ENCODE measurements around the gene SLC13A3.

Gene SLC13A3

GRCh38 chr20:46539113-46539512 is 112.1 kb downstream of the SLC13A3 start:
- DNase-seq (no peak), ATAC-seq (replicated peaks) (no peak)
- Mint-ChIP-seq H3K36me3 (ENCODE audit: insufficient read depth) (no peaks in the 10 kb centered on the region), H3K4me1 (ENCODE audit: low read depth in 2 of 2) (no peaks in the 10 kb centered on the region), H3K9me3 (no peaks in the 10 kb centered on the region), H3K27me3 (peaks cover 17 to 32% of the 10 kb centered on the region in 2 donors), H3K27ac (no peak overlapping the region), H3K4me3 (no peak overlapping the region)

GRCh38 chr20:46530640-46531039 is 120.6 kb downstream of the SLC13A3 start:
- H3K9me3 Mint-ChIP-seq: no peaks in the 10 kb centered on the region
- H3K27me3 Mint-ChIP-seq: peaks cover 22 to 39% of the 10 kb centered on the region in 2 donors
- ATAC-seq (replicated peaks): no peak
- no peak overlapping the region for H3K27ac Mint-ChIP-seq
- H3K36me3 Mint-ChIP-seq (ENCODE audit: insufficient read depth): no peaks in the 10 kb centered on the region
- H3K4me1 Mint-ChIP-seq (ENCODE audit: low read depth in 2 of 2): peaks cover 0 to 3% of the 10 kb centered on the region in 2 donors
- no peak overlapping the region for H3K4me3 Mint-ChIP-seq
- DNase-seq: no peak

- H3K4me1 Mint-ChIP-seq (ENCODE audit: low read depth in 2 of 2): peaks cover 0 to 3% of the 10 kb centered on the region in 2 donors
- H3K27me3 Mint-ChIP-seq: peaks cover 17 to 37% of the 10 kb centered on the region in 2 donors
- DNase-seq (no peak), ATAC-seq (replicated peaks) (no peak)
- no peaks in the 10 kb centered on the region for H3K9me3 Mint-ChIP-seq
- no peak overlapping the region for H3K27ac Mint-ChIP-seq
- no peak overlapping the region for H3K4me3 Mint-ChIP-seq
- H3K36me3 Mint-ChIP-seq (ENCODE audit: insufficient read depth): no peaks in the 10 kb centered on the region
Observed at GRCh38 chr20:46523696-46524328, 127.4 kb downstream of the SLC13A3 start.

- Mint-ChIP-seq H3K27me3 (peaks cover 16 to 32% of the 10 kb centered on the region in 2 donors), H3K9me3 (no peaks in the 10 kb centered on the region), H3K4me3 (no peak overlapping the region), H3K27ac (no peak overlapping the region), H3K36me3 (ENCODE audit: insufficient read depth) (no peaks in the 10 kb centered on the region), H3K4me1 (ENCODE audit: low read depth in 2 of 2) (peaks cover 0 to 3% of the 10 kb centered on the region in 2 donors)
- no peak for ATAC-seq (replicated peaks)
- no peak for DNase-seq
Observed at GRCh38 chr20:46523108-46523507, 128.2 kb downstream of the SLC13A3 start.

- H3K4me1 Mint-ChIP-seq (ENCODE audit: low read depth in 2 of 2): no peaks in the 10 kb centered on the region
- no peak overlapping the region for H3K4me3 Mint-ChIP-seq
- peak; percentile 30 to 46 (median 38) for DNase-seq
- H3K36me3 Mint-ChIP-seq (ENCODE audit: insufficient read depth): no peaks in the 10 kb centered on the region
- no peak overlapping the region for H3K27ac Mint-ChIP-seq
- no peaks in the 10 kb centered on the region for H3K9me3 Mint-ChIP-seq
- H3K27me3 Mint-ChIP-seq: peaks cover 9 to 22% of the 10 kb centered on the region in 2 donors
- ATAC-seq (replicated peaks): peak; percentile 78
Observed at GRCh38 chr20:46520976-46521579, 130.2 kb downstream of the SLC13A3 start.

GRCh38 chr20:46520540-46520939 is 130.7 kb downstream of the SLC13A3 start:
- no peak for ATAC-seq (replicated peaks)
- H3K27me3 Mint-ChIP-seq: peaks cover 9 to 20% of the 10 kb centered on the region in 2 donors

GRCh38 chr20:46519471-46520068 is 131.7 kb downstream of the SLC13A3 start:
- ATAC-seq (replicated peaks): no peak
- no peaks in the 10 kb centered on the region for H3K9me3 Mint-ChIP-seq
- no peak overlapping the region for H3K27ac Mint-ChIP-seq

More at GRCh38 chr20:46520540-46520939, 130.7 kb downstream of the SLC13A3 start:
- Mint-ChIP-seq H3K4me1 (ENCODE audit: low read depth in 2 of 2) (no peaks in the 10 kb centered on the region), H3K9me3 (no peaks in the 10 kb centered on the region), H3K36me3 (ENCODE audit: insufficient read depth) (no peaks in the 10 kb centered on the region), H3K27ac (no peak overlapping the region), H3K4me3 (no peak overlapping the region)
- DNase-seq: no peak

GRCh38 chr20:46512943-46513844 is 138.1 kb downstream of the SLC13A3 start, which contains the start of gene ZNF334:
Gene ZNF334 (minus strand): TSS chr20:46513559. CDS start chr20:46512102, 1,457 bp downstream.
- Mint-ChIP-seq H3K27me3 (peaks cover 43 to 45% of the 10 kb centered on the region in 2 donors), H3K4me1 (ENCODE audit: low read depth in 2 of 2) (peaks cover 0 to 2% of the 10 kb centered on the region in 2 donors), H3K9me3 (no peaks in the 10 kb centered on the region), H3K36me3 (ENCODE audit: insufficient read depth) (no peaks in the 10 kb centered on the region), H3K27ac (no peak within 1 kb of the TSS), H3K4me3 (peak within 1 kb of the TSS; percentile 54 to 58)
- ATAC-seq (replicated peaks) (no peak), DNase-seq (no peak)

More at GRCh38 chr20:46519471-46520068, 131.7 kb downstream of the SLC13A3 start:
- DNase-seq: no peak
- Mint-ChIP-seq H3K4me3 (no peak overlapping the region), H3K27me3 (peaks cover 9 to 25% of the 10 kb centered on the region in 2 donors), H3K36me3 (ENCODE audit: insufficient read depth) (no peaks in the 10 kb centered on the region), H3K4me1 (ENCODE audit: low read depth in 2 of 2) (no peaks in the 10 kb centered on the region)

- no peak overlapping the region for H3K27ac Mint-ChIP-seq
- peaks cover 66 to 68% of the 10 kb centered on the region in 2 donors for H3K27me3 Mint-ChIP-seq
- H3K36me3 Mint-ChIP-seq (ENCODE audit: insufficient read depth): no peaks in the 10 kb centered on the region
- no peaks in the 10 kb centered on the region for H3K9me3 Mint-ChIP-seq
- ATAC-seq (replicated peaks): no peak
- DNase-seq: no peak
- peaks cover 0 to 2% of the 10 kb centered on the region in 2 donors for H3K4me1 Mint-ChIP-seq (ENCODE audit: low read depth in 2 of 2)
- no peak overlapping the region for H3K4me3 Mint-ChIP-seq
Observed at GRCh38 chr20:46509523-46509922, 141.7 kb downstream of the SLC13A3 start.
